Erythroblast (primary cell): ENCODE results near the gene SERPINC1.
A peak's percentile ranks its signal among the peaks of the same experiment; 100 is the strongest.
"Not testable (repeated sequence)": the region's sequence is repeated elsewhere in the genome, so short reads cannot be mapped to it uniquely, and the experiment has no call there.

ENCODE experiments used
- DNase-seq, 2 experiments: peaks; one replicate each; lab custom pipeline; 2025; lab: John Stamatoyannopoulos, UW
- GATA1 ChIP-seq: IDR thresholded peaks from 2 replicates; pipeline ENCODE4 v1.6.1; 2011; ENCODE audit warnings: low read depth, mild to moderate bottlenecking, control low read depth, low read length, moderate library complexity
- POLR2A ChIP-seq: IDR thresholded peaks from 2 replicates; pipeline ENCODE4 v1.6.1; 2011; ENCODE audit warnings: mild to moderate bottlenecking, low read length

SERPINC1 gene

GRCh38 chr1:173863224-173864161 is 53.6 kb downstream of the SERPINC1 start:
- TF ChIP-seq GATA1 (no peak), POLR2A (no peak)
- peak; percentile 30 to 32 for DNase-seq

GRCh38 chr1:173862769-173863223 is 54.3 kb downstream of the SERPINC1 start:
- TF ChIP-seq GATA1 (no peak), POLR2A (peak; percentile 35)
- DNase-seq, result no peak

- not testable (repeated sequence) for DNase-seq
- TF ChIP-seq POLR2A, result peak; percentile 20
Observed at GRCh38 chr1:173862146-173862768, 54.9 kb downstream of the SERPINC1 start.

GRCh38 chr1:173861731-173862145 is 55.4 kb downstream of the SERPINC1 start:
- DNase-seq, result peak; percentile 10 to 18
- TF ChIP-seq POLR2A (no peak), GATA1 (no peak)

- TF ChIP-seq POLR2A, result no peak
- no peak for TF ChIP-seq GATA1
- DNase-seq, result no peak
Observed at GRCh38 chr1:173860065-173860464, 57.1 kb downstream of the SERPINC1 start.

- peak; percentile 4 for TF ChIP-seq POLR2A
Observed at GRCh38 chr1:173859547-173859946, 57.6 kb downstream of the SERPINC1 start.

GRCh38 chr1:173857363-173857917 is 59.7 kb downstream of the SERPINC1 start:
- DNase-seq, result no peak
- TF ChIP-seq POLR2A, result no peak
- TF ChIP-seq GATA1, result no peak

More at GRCh38 chr1:173859547-173859946, 57.6 kb downstream of the SERPINC1 start:
- DNase-seq, result not testable (repeated sequence)

- DNase-seq, result no peak
- TF ChIP-seq POLR2A, result peak; percentile 1
- no peak for TF ChIP-seq GATA1
Observed at GRCh38 chr1:173856903-173857302, 60.2 kb downstream of the SERPINC1 start.

- TF ChIP-seq POLR2A (no peak), GATA1 (no peak)
- no peak for DNase-seq
Observed at GRCh38 chr1:173856014-173856413, 61.1 kb downstream of the SERPINC1 start.
